Neuronal stem cell (in vitro differentiated cells): Measurements from ENCODE around the gene NFATC2.

Experiments
- DNase-seq: peaks from one replicate; pipeline ENCODE4 v3.0.0-alpha.2; 2013; ENCODE audit warnings: low spot score
- H2AFZ ChIP-seq: one replicate; pipeline ENCODE4 v1.6.1; 2013; ENCODE audit warnings: mild to moderate bottlenecking, low read length, inconsistent platforms
- H2AK5ac ChIP-seq: 2 replicates; pipeline ENCODE4 v1.6.1; 2013; ENCODE audit warnings: low read depth, mild to moderate bottlenecking, inconsistent platforms, low read length, moderate library complexity, mixed read lengths
- H2BK120ac ChIP-seq: 2 replicates; pipeline ENCODE4 v1.6.1; 2013; ENCODE audit warnings: low read depth, mild to moderate bottlenecking, inconsistent platforms, low read length, moderate library complexity, mixed read lengths
- H2BK12ac ChIP-seq: one replicate; pipeline ENCODE4 v1.6.1; 2013; ENCODE audit warnings: low read length, inconsistent platforms
- H2BK15ac ChIP-seq: 2 replicates; pipeline ENCODE4 v1.6.1; 2013; ENCODE audit warnings: mild to moderate bottlenecking, low read length, inconsistent platforms, mixed read lengths
- H2BK5ac ChIP-seq: one replicate; pipeline ENCODE4 v1.6.1; 2013; ENCODE audit warnings: inconsistent platforms, mild to moderate bottlenecking, low read length, moderate library complexity
- H3K14ac ChIP-seq: one replicate; pipeline ENCODE4 v1.6.1; 2013; ENCODE audit warnings: low read length, inconsistent platforms
- H3K18ac ChIP-seq: 2 replicates; pipeline ENCODE4 v1.6.1; 2013; ENCODE audit warnings: low read length, inconsistent platforms
- H3K23ac ChIP-seq: 2 replicates; pipeline ENCODE4 v1.6.1; 2013; ENCODE audit warnings: low read depth, mild to moderate bottlenecking, mixed read lengths, low read length, inconsistent platforms; ENCODE audit not compliant: poor library complexity
- H3K27ac ChIP-seq: replicated peaks from 3 replicates; pipeline ENCODE4 v1.5.1; 2013; ENCODE audit warnings: low read length, inconsistent platforms
- H3K27me3 ChIP-seq, 3 experiments: 2 replicates each; pipeline ENCODE4 v1.6.1; 2013; ENCODE audit warnings: low read length in 3 of 3, mild to moderate bottlenecking in 2 of 3, inconsistent platforms in 1 of 3, low read depth in 1 of 3, mixed read lengths in 1 of 3, moderate library complexity in 1 of 3; ENCODE audit not compliant: control insufficient read depth in 3 of 3, insufficient read depth in 3 of 3
- H3K36me3 ChIP-seq, 2 donors: replicated peaks in 1 of 2; 2 replicates each; pipeline ENCODE4 v1.6.1; 2013; ENCODE audit warnings: low read length in 2 of 2; ENCODE audit not compliant: control insufficient read depth in 2 of 2, insufficient read depth in 2 of 2
- H3K4ac ChIP-seq: 2 replicates; pipeline ENCODE4 v1.6.1; 2013; ENCODE audit warnings: inconsistent platforms, mild to moderate bottlenecking, low read length, moderate library complexity
- H3K4me1 ChIP-seq, 2 donors: 1 replicate in 1 of 2; 2 replicates in 1 of 2; pipeline ENCODE4 v1.6.1; 2013; ENCODE audit warnings: low read length in 2 of 2, low read depth in 1 of 2; ENCODE audit not compliant: control insufficient read depth in 2 of 2, insufficient read depth in 1 of 2
- H3K4me2 ChIP-seq: one replicate; pipeline ENCODE4 v1.6.1; 2013; ENCODE audit warnings: mild to moderate bottlenecking, low read length, inconsistent platforms; ENCODE audit not compliant: insufficient read depth, poor library complexity, severe bottlenecking
- H3K4me3 ChIP-seq, 2 donors: 2 replicates each; pipeline ENCODE4 v1.5.1; 2013; ENCODE audit warnings: low read length in 2 of 2, mild to moderate bottlenecking in 2 of 2, inconsistent platforms in 1 of 2, moderate library complexity in 1 of 2
- H3K79me1 ChIP-seq: one replicate; pipeline ENCODE4 v1.6.1; 2013; ENCODE audit warnings: low read depth, mild to moderate bottlenecking, inconsistent platforms, low read length, moderate library complexity
- H3K9ac ChIP-seq: one replicate; pipeline ENCODE4 v1.6.1; 2013; ENCODE audit warnings: mild to moderate bottlenecking, low read depth, low read length, inconsistent platforms; ENCODE audit not compliant: poor library complexity
- H3K9me3 ChIP-seq, 2 donors: replicated peaks in 1 of 2; 2 replicates each; pipeline versions ENCODE3 to v1.6.1; 2013; ENCODE audit warnings: low read length in 2 of 2, mild to moderate bottlenecking in 2 of 2, inconsistent platforms in 1 of 2, low read depth in 1 of 2, mixed read lengths in 1 of 2, moderate library complexity in 1 of 2; ENCODE audit not compliant: control insufficient read depth in 2 of 2, insufficient read depth in 1 of 2
- H4K8ac ChIP-seq: one replicate; pipeline ENCODE4 v1.6.1; 2013; ENCODE audit warnings: low read depth, mild to moderate bottlenecking, inconsistent platforms, low read length, moderate library complexity
- H4K91ac ChIP-seq: one replicate; pipeline ENCODE4 v1.6.1; 2013; ENCODE audit warnings: low read length, low read depth, mild to moderate bottlenecking, inconsistent platforms; ENCODE audit not compliant: poor library complexity
- WGBS, 2 donors: extraction: QIAGEN DNeasy Blood & Tissue Kit; methylation state at CpG; one replicate each; pipeline ENCODE4 v1.1.7; 2013; ENCODE audit warnings: missing lambda C conversion rate in 2 of 2, mixed read lengths in 1 of 2; ENCODE audit not compliant: insufficient read length in 2 of 2, insufficient replicate concordance in 1 of 2; ENCODE audit errors: extremely low coverage in 2 of 2; 5-methylcytosine and 5-hydroxymethylcytosine counted together

NFATC2 gene

GRCh38 chr20:51468636-51469035 is 73.9 kb downstream of the NFATC2 start:
- Histone ChIP-seq H2BK15ac (no peak overlapping the region), H3K9me3 (no peaks in the 10 kb centered on the region), H3K18ac (peak overlapping the region; percentile 31), H3K27ac (no peak overlapping the region), H3K79me1 (no peaks in the 10 kb centered on the region), H3K4me3 (no peak overlapping the region), H3K23ac (no peak overlapping the region), H4K8ac (no peak overlapping the region), H3K27me3 (no peaks in the 10 kb centered on the region), H3K4me1 (peaks cover 1 to 3% of the 10 kb centered on the region in 2 donors), H3K4me2 (no peak overlapping the region), H2AFZ (peak overlapping the region; percentile 33), H3K9ac (no peak overlapping the region), H2BK12ac (no peak overlapping the region), H2BK5ac (no peak overlapping the region), H2AK5ac (no peak overlapping the region), H3K14ac (no peak overlapping the region), H2BK120ac (no peak overlapping the region), H3K36me3 (no peaks in the 10 kb centered on the region), H3K4ac (no peak overlapping the region), H4K91ac (no peak overlapping the region)
- DNase-seq: no peak
- WGBS, 2 donors: no CpG with 5 or more reads among the region's 7 CpGs

DNA sequence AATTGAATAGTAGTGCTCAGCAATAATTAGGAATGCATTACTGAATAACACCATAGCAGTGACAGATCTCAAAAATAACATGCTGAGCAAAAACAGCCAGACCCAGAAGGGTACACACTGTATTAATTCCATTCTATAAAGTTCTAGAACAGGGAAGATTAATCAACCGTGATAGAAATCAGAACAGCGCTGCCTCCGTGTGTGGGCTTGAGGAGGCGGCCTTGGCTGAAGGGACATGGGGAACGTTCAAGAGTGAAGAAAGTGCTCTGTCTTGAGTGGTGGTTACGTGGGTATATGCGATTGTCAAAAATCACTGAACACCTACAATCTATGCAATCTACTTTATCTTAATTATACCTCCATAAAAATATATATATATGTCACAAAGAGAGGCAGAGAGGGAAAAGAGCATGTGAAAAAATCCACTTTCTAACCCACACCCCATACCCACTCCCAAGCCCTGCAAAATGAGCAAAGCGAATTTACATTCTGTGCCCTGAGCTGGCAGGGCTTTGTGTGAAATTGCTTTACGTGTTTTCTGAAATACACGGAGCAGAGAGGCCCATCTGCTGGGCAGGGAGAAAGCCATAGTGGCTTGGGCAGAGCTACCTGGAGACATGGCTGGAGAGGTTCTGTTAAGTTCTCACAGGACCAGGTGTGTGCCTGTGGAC is 74.4 kb downstream of the NFATC2 start:
- no peak overlapping the region for H3K14ac ChIP-seq
- no peak overlapping the region for H3K4ac ChIP-seq
- no peak overlapping the region for H3K4me3 ChIP-seq
- H3K18ac ChIP-seq: no peak overlapping the region
- DNase-seq: no peak
- no peaks in the 10 kb centered on the region for H3K9me3 ChIP-seq
- H4K91ac ChIP-seq: no peak overlapping the region
- no peaks in the 10 kb centered on the region for H3K36me3 ChIP-seq
- no peak overlapping the region for H3K23ac ChIP-seq
- no peaks in the 10 kb centered on the region for H3K27me3 ChIP-seq
- no peak overlapping the region for H3K4me2 ChIP-seq
- H3K79me1 ChIP-seq: no peaks in the 10 kb centered on the region
- H3K9ac ChIP-seq: no peak overlapping the region
- no peak overlapping the region for H3K27ac ChIP-seq
- H2BK120ac ChIP-seq: no peak overlapping the region
- no peak overlapping the region for H4K8ac ChIP-seq
- WGBS, 2 donors: no CpG with 5 or more reads among the region's 10 CpGs
- H3K4me1 ChIP-seq: peaks cover 1 to 3% of the 10 kb centered on the region in 2 donors
- no peak overlapping the region for H2BK15ac ChIP-seq
- H2AK5ac ChIP-seq: no peak overlapping the region
- peak overlapping the region; percentile 33 for H2AFZ ChIP-seq
- no peak overlapping the region for H2BK5ac ChIP-seq
- H2BK12ac ChIP-seq: no peak overlapping the region

GRCh38 chr20:51463998-51464397 is 78.5 kb downstream of the NFATC2 start:
- DNase-seq: no peak
- H3K18ac ChIP-seq: peak overlapping the region; percentile 72
- H3K36me3 ChIP-seq: no peaks in the 10 kb centered on the region
- no peak overlapping the region for H3K4me2 ChIP-seq
- H4K8ac ChIP-seq: no peak overlapping the region
- no peak overlapping the region for H3K4ac ChIP-seq
- no peak overlapping the region for H2AFZ ChIP-seq
- H3K23ac ChIP-seq: no peak overlapping the region
- no peak overlapping the region for H3K27ac ChIP-seq
- H2BK12ac ChIP-seq: no peak overlapping the region
- no peak overlapping the region for H4K91ac ChIP-seq
- no peaks in the 10 kb centered on the region for H3K4me1 ChIP-seq
- H3K4me3 ChIP-seq: no peak overlapping the region
- peak overlapping the region; percentile 33 for H2BK5ac ChIP-seq
- H2BK120ac ChIP-seq: no peak overlapping the region
- H3K79me1 ChIP-seq: no peaks in the 10 kb centered on the region
- no peak overlapping the region for H3K14ac ChIP-seq
- no peaks in the 10 kb centered on the region for H3K9me3 ChIP-seq
- no peaks in the 10 kb centered on the region for H3K27me3 ChIP-seq
- H2AK5ac ChIP-seq: peak overlapping the region; percentile 57
- H2BK15ac ChIP-seq: no peak overlapping the region
- no CpG with 5 or more reads among the region's 9 CpGs for WGBS, 2 donors
- no peak overlapping the region for H3K9ac ChIP-seq

DNA sequence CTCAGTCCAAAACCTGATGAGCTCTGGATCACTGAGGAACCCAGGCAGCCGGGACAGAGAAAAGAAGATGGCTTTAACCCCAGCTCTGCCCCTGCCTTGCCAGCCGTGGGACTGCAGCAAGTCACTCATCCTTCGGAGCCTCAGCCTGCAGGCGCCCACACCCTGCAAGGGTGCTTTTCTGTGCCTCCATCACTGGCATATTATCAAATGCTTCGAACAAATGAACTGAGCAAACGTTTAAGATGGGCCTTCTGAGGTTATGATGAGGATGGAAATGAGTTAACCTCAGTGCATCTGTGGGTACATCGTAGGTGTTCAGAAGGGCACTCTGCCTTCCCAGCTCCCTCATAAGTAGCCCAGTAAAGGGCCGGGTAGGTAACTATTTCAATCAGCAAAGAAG is 79.0 kb downstream of the NFATC2 start:
- H2BK15ac ChIP-seq: no peak overlapping the region
- no peak overlapping the region for H3K14ac ChIP-seq
- no peak overlapping the region for H4K91ac ChIP-seq
- no peaks in the 10 kb centered on the region for H3K4me1 ChIP-seq
- H3K23ac ChIP-seq: no peak overlapping the region
- H4K8ac ChIP-seq: no peak overlapping the region
- no peak overlapping the region for H2AFZ ChIP-seq
- H3K18ac ChIP-seq: no peak overlapping the region
- peak overlapping the region; percentile 57 for H2AK5ac ChIP-seq
- H3K36me3 ChIP-seq: no peaks in the 10 kb centered on the region
- no peak overlapping the region for H2BK120ac ChIP-seq
- H3K4me2 ChIP-seq: no peak overlapping the region
- H2BK12ac ChIP-seq: no peak overlapping the region
- no peak overlapping the region for H3K4me3 ChIP-seq
- no peaks in the 10 kb centered on the region for H3K27me3 ChIP-seq
- no peak overlapping the region for H3K27ac ChIP-seq
- H3K79me1 ChIP-seq: no peaks in the 10 kb centered on the region
- no peaks in the 10 kb centered on the region for H3K9me3 ChIP-seq
- H3K4ac ChIP-seq: no peak overlapping the region
- no CpG with 5 or more reads among the region's 8 CpGs for WGBS, 2 donors
- H2BK5ac ChIP-seq: no peak overlapping the region
- DNase-seq: no peak
- no peak overlapping the region for H3K9ac ChIP-seq
